Small intestine (tissue), 7 donors: ENCODE results near the gene POLR3H. TPM values are rescaled to one million over a fixed set of nuclear protein-coding genes. Genes with fewer than 3 reads are reported as not detected.
A peak's percentile ranks its signal among the peaks of the same experiment; 100 is the strongest.
"Not testable (repeated sequence)": the region's sequence is repeated elsewhere in the genome, so short reads cannot be mapped to it uniquely, and the experiment has no call there.

Experiments used
- DNase-seq, 2 donors: peaks; one replicate each; pipeline versions ENCODE4 v3.0.0 to v3.0.0-alpha.2; 2013
- FAIRE-seq: peaks from 2 replicates; lab custom pipeline; 2012; peaks lifted over from hg19 to GRCh38; lab: Jason Lieb, UNC
- H3K27ac ChIP-seq, 3 donors: one replicate each; pipeline ENCODE4 v1.5.1; 2013; ENCODE audit warnings: low read length in 2 of 3, mild to moderate bottlenecking in 2 of 3, control low read depth in 1 of 3, inconsistent platforms in 1 of 3, low read depth in 1 of 3, moderate library complexity in 1 of 3
- H3K27me3 ChIP-seq, 3 donors: one replicate each; pipeline ENCODE4 v1.6.1; 2013; ENCODE audit warnings: low read length in 3 of 3, inconsistent platforms in 1 of 3; ENCODE audit not compliant: control insufficient read depth in 3 of 3, insufficient read depth in 3 of 3
- H3K36me3 ChIP-seq, 3 donors: one replicate each; pipeline ENCODE4 v1.6.1; 2013; ENCODE audit warnings: low read length in 3 of 3, inconsistent platforms in 1 of 3, low read depth in 1 of 3, mild to moderate bottlenecking in 1 of 3, moderate library complexity in 1 of 3; ENCODE audit not compliant: control insufficient read depth in 3 of 3, insufficient read depth in 2 of 3
- H3K4me1 ChIP-seq, 3 donors: one replicate each; pipeline ENCODE4 v1.6.1; 2013; ENCODE audit warnings: low read length in 2 of 3, inconsistent platforms in 1 of 3, low read depth in 1 of 3, mild to moderate bottlenecking in 1 of 3, moderate library complexity in 1 of 3; ENCODE audit not compliant: control insufficient read depth in 3 of 3, insufficient read depth in 2 of 3
- H3K4me3 ChIP-seq, 3 donors: one replicate each; pipeline ENCODE4 v1.5.1; 2013; ENCODE audit warnings: low read length in 3 of 3, control low read depth in 1 of 3, inconsistent platforms in 1 of 3, low read depth in 1 of 3, mild to moderate bottlenecking in 1 of 3, moderate library complexity in 1 of 3
- H3K9me3 ChIP-seq, 2 donors: one replicate each; pipeline ENCODE4 v1.6.1; 2013; ENCODE audit warnings: low read depth in 1 of 2, low read length in 1 of 2; ENCODE audit not compliant: control insufficient read depth in 2 of 2, insufficient read depth in 1 of 2
- WGBS, 3 donors: extraction: QIAGEN DNeasy Blood & Tissue Kit; methylation state at CpG; one replicate each; pipeline ENCODE4 v1.1.7; 2013; 5-methylcytosine and 5-hydroxymethylcytosine counted together
- polyA plus RNA-seq, 4 donors: library from polyadenylated mRNA; stranded (reverse) in 3 of 4; unstranded in 1 of 4; fragments of 200-250 nt in 3 of 4; fragments of 120-200 nt in 1 of 4; gene quantifications; one replicate each; pipeline versions ENCODE4 v1.2.1 to v1.2.3, GENCODE V29; 2013
- donor health status: healthy with polysubstance abuse.
- donor health status: control.
- donor health status: control.
- donor health status: Bipolar disorder and iron deficiency.
- donor health status: healthy.

Gene POLR3H
- polyA plus RNA-seq, 4 donors: 2.7 to 18.2 (median 9.5) TPM

GRCh38 chr22:41562461-41562860 is 18.2 kb upstream of the POLR3H start:
- Histone ChIP-seq H3K9me3 (no peaks in the 10 kb centered on the region), H3K4me1 (peaks cover 0 to 11% (median 0%) of the 10 kb centered on the region in 3 donors), H3K36me3 (no peaks in the 10 kb centered on the region), H3K4me3 (no peak overlapping the region), H3K27ac (no peak overlapping the region), H3K27me3 (peaks cover 0 to 32% (median 2%) of the 10 kb centered on the region in 3 donors)
- DNase-seq (no peak), FAIRE-seq (no peak)
- WGBS, 3 donors: 79 to 86% (median 81%) methylated on average over 4 of the region's 4 CpGs

- DNase-seq (no peak), FAIRE-seq (no peak)
- 41 to 70% (median 50%) methylated on average over 5 of the region's 5 CpGs for WGBS, 3 donors
- no peak overlapping the region for H3K4me3 ChIP-seq
- no peaks in the 10 kb centered on the region for H3K9me3 ChIP-seq
- no peaks in the 10 kb centered on the region for H3K36me3 ChIP-seq
- H3K4me1 ChIP-seq: peaks cover 0 to 13% (median 0%) of the 10 kb centered on the region in 3 donors
- H3K27ac ChIP-seq: no peak overlapping the region
- H3K27me3 ChIP-seq: peaks cover 0 to 32% (median 2%) of the 10 kb centered on the region in 3 donors
Observed at GRCh38 chr22:41561788-41562187, 17.5 kb upstream of the POLR3H start.

- FAIRE-seq (no peak), DNase-seq (no peak)
- peaks cover 0 to 32% (median 2%) of the 10 kb centered on the region in 3 donors for H3K27me3 ChIP-seq
- no peaks in the 10 kb centered on the region for H3K9me3 ChIP-seq
- H3K4me1 ChIP-seq: peaks cover 0 to 13% (median 0%) of the 10 kb centered on the region in 3 donors
- H3K36me3 ChIP-seq: no peaks in the 10 kb centered on the region
- H3K27ac ChIP-seq: no peak overlapping the region
- WGBS, 3 donors: 44 to 64% (median 63%) methylated on average over 10 of the region's 10 CpGs
- peak overlapping the region in 1 of 3 donors; percentile 30 for H3K4me3 ChIP-seq
Observed at GRCh38 chr22:41561335-41561734, 17.1 kb upstream of the POLR3H start.

GRCh38 chr22:41560095-41560471 is 15.8 kb upstream of the POLR3H start:
- DNase-seq (no peak), FAIRE-seq (no peak)
- Histone ChIP-seq H3K4me1 (peaks cover 0 to 9% (median 0%) of the 10 kb centered on the region in 3 donors), H3K36me3 (no peaks in the 10 kb centered on the region), H3K4me3 (no peak overlapping the region), H3K9me3 (no peaks in the 10 kb centered on the region), H3K27me3 (peaks cover 0 to 32% (median 2%) of the 10 kb centered on the region in 3 donors), H3K27ac (no peak overlapping the region)
- WGBS, 3 donors: 68 to 74% (median 74%) methylated on average over 6 of the region's 6 CpGs

GRCh38 chr22:41558241-41558630 is 14.0 kb upstream of the POLR3H start:
- H3K27me3 ChIP-seq: peaks cover 0 to 28% (median 2%) of the 10 kb centered on the region in 3 donors
- H3K4me1 ChIP-seq, H3K27ac ChIP-seq, H3K9me3 ChIP-seq, DNase-seq, FAIRE-seq, H3K36me3 ChIP-seq, H3K4me3 ChIP-seq: not testable (repeated sequence)
- WGBS, 3 donors: 91 to 94% (median 92%) methylated on average over 13 of the region's 13 CpGs

GRCh38 chr22:41557401-41558240 is 13.4 kb upstream of the POLR3H start:
- H3K27ac ChIP-seq: peak overlapping the region in 2 of 3 donors; percentile 28 to 61

GRCh38 chr22:41556561-41556960 is 12.3 kb upstream of the POLR3H start:
- Histone ChIP-seq H3K36me3 (no peaks in the 10 kb centered on the region), H3K27ac (no peak overlapping the region), H3K4me3 (no peak overlapping the region), H3K4me1 (peaks cover 0 to 9% (median 0%) of the 10 kb centered on the region in 3 donors), H3K27me3 (peaks cover 0 to 19% (median 0%) of the 10 kb centered on the region in 3 donors), H3K9me3 (no peaks in the 10 kb centered on the region)
- 84 to 93% (median 87%) methylated on average over 10 of the region's 10 CpGs for WGBS, 3 donors
- no peak for DNase-seq
- FAIRE-seq: no peak

More at GRCh38 chr22:41557401-41558240, 13.4 kb upstream of the POLR3H start:
- H3K9me3 ChIP-seq: no peaks in the 10 kb centered on the region
- FAIRE-seq (no peak), DNase-seq (peak in 1 of 2 donors; percentile 37)
- H3K36me3 ChIP-seq: no peaks in the 10 kb centered on the region
- peaks cover 0 to 22% (median 2%) of the 10 kb centered on the region in 3 donors for H3K27me3 ChIP-seq
- no peak overlapping the region for H3K4me3 ChIP-seq
- 45 to 64% (median 55%) methylated on average over 18 to 19 of the region's 19 CpGs for WGBS, 3 donors
- H3K4me1 ChIP-seq: peaks cover 0 to 9% (median 0%) of the 10 kb centered on the region in 3 donors

GRCh38 chr22:41555325-41555982 is 11.2 kb upstream of the POLR3H start:
- peaks cover 0 to 8% (median 0%) of the 10 kb centered on the region in 3 donors for H3K27me3 ChIP-seq
- H3K36me3 ChIP-seq: no peaks in the 10 kb centered on the region
- H3K4me1 ChIP-seq: peaks cover 0 to 12% (median 0%) of the 10 kb centered on the region in 3 donors
- FAIRE-seq (no peak), DNase-seq (no peak)
- 78 to 84% (median 79%) methylated on average over 7 of the region's 7 CpGs for WGBS, 3 donors
- no peaks in the 10 kb centered on the region for H3K9me3 ChIP-seq
- H3K27ac ChIP-seq: no peak overlapping the region
- H3K4me3 ChIP-seq: no peak overlapping the region
